NCI-H1930 (cell line): ENCODE results near the gene MYPN.
"Not testable (repeated sequence)": the region's sequence is repeated elsewhere in the genome, so short reads cannot be mapped to it uniquely, and the experiment has no call there.

ENCODE experiments used
- DNase-seq, 2 experiments: peaks; one replicate each; lab custom pipeline; 2025; lab: John Stamatoyannopoulos, UW

Gene MYPN

GRCh38 chr10:68135362-68135761 is 26.1 kb downstream of the MYPN start:
- DNase-seq: no peak

- no peak for DNase-seq
Observed at GRCh38 chr10:68135922-68136792, 26.9 kb downstream of the MYPN start.

- DNase-seq: no peak
Observed at GRCh38 chr10:68137171-68137570, 27.9 kb downstream of the MYPN start.

GRCh38 chr10:68138526-68138925 is 29.2 kb downstream of the MYPN start:
- DNase-seq: no peak

GRCh38 chr10:68139448-68140272 is 30.4 kb downstream of the MYPN start:
- DNase-seq: no peak

- DNase-seq: no peak
Observed at GRCh38 chr10:68142761-68143160, 33.5 kb downstream of the MYPN start.

- no peak for DNase-seq
Observed at GRCh38 chr10:68144709-68145108, 35.4 kb downstream of the MYPN start.

- no peak for DNase-seq
Observed at GRCh38 chr10:68145705-68146104, 36.4 kb downstream of the MYPN start.

- no peak for DNase-seq
Observed at GRCh38 chr10:68146133-68146532, 36.8 kb downstream of the MYPN start.

GRCh38 chr10:68151453-68151852 is 42.2 kb downstream of the MYPN start:
- DNase-seq: no peak

- DNase-seq: no peak
Observed at GRCh38 chr10:68153473-68154210, 44.4 kb downstream of the MYPN start.

- DNase-seq: no peak
Observed at GRCh38 chr10:68154211-68154497, 44.9 kb downstream of the MYPN start.

- no peak for DNase-seq
Observed at GRCh38 chr10:68155615-68156210, 46.4 kb downstream of the MYPN start.

GRCh38 chr10:68156373-68157185 is 47.3 kb downstream of the MYPN start:
- DNase-seq: peak in 1 of 2 experiments; percentile 28

- DNase-seq: not testable (repeated sequence)
Observed at GRCh38 chr10:68157522-68157921, 48.2 kb downstream of the MYPN start.

GRCh38 chr10:68158031-68158430 is 48.7 kb downstream of the MYPN start:
- no peak for DNase-seq

GRCh38 chr10:68163735-68164134 is 54.4 kb downstream of the MYPN start:
- no peak for DNase-seq

- DNase-seq: no peak
Observed at GRCh38 chr10:68165643-68166042, 56.4 kb downstream of the MYPN start.

- DNase-seq: no peak
Observed at GRCh38 chr10:68166871-68167585, 57.7 kb downstream of the MYPN start.

- no peak for DNase-seq
Observed at GRCh38 chr10:68167586-68168189, 58.4 kb downstream of the MYPN start.
